HG02642 (cell line): Measurements from ENCODE around the gene KAT14.
"Not testable (repeated sequence)": the region's sequence is repeated elsewhere in the genome, so short reads cannot be mapped to it uniquely, and the experiment has no call there.

Source experiments
- ATAC-seq: cut with Tn5 transposase; IDR thresholded peaks from one replicate; pipeline ENCODE4 v1.9.1; 2021; ENCODE audit warnings: mild to moderate bottlenecking; ENCODE audit not compliant: unreplicated experiment, poor library complexity

KAT14 gene, protein sequence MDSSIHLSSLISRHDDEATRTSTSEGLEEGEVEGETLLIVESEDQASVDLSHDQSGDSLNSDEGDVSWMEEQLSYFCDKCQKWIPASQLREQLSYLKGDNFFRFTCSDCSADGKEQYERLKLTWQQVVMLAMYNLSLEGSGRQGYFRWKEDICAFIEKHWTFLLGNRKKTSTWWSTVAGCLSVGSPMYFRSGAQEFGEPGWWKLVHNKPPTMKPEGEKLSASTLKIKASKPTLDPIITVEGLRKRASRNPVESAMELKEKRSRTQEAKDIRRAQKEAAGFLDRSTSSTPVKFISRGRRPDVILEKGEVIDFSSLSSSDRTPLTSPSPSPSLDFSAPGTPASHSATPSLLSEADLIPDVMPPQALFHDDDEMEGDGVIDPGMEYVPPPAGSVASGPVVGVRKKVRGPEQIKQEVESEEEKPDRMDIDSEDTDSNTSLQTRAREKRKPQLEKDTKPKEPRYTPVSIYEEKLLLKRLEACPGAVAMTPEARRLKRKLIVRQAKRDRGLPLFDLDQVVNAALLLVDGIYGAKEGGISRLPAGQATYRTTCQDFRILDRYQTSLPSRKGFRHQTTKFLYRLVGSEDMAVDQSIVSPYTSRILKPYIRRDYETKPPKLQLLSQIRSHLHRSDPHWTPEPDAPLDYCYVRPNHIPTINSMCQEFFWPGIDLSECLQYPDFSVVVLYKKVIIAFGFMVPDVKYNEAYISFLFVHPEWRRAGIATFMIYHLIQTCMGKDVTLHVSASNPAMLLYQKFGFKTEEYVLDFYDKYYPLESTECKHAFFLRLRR

GRCh38 chr20:18137412-18138265 lies at the start of gene KAT14, which contains the start of gene PET117:
Gene KAT14 (plus strand): TSS chr20:18137863. CDS start chr20:18142661, 4,798 bp downstream.
Gene PET117 (plus strand): TSS chr20:18137863. CDS start chr20:18137956, 93 bp downstream.
- ATAC-seq, result peak; percentile 90

GRCh38 chr20:18088298-18088697 lies 49.4 kb upstream of the KAT14 start:
- ATAC-seq, result not testable (repeated sequence)

DNA sequence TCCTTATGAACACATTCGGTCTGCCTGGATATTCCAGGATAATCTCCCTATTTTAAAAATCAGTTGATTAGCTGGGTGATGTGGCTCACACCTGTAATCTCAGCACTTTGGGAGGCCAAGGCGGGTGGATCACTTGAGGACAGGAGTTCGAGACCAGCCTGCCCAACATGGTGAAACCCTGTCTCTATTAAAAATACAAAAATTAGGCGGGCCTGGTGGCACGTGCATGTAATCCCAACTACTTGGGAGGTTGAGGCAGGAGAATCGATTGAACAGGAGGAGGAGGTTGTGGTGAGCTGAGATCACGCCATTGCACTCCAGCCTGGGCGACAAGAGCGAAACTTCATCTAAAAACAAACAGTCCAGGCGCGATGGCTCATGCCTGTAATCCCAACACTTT lies 48.8 kb upstream of the KAT14 start:
- not testable (repeated sequence) for ATAC-seq

- ATAC-seq, result no peak
These were observed 47.6 kb upstream of the KAT14 start for GRCh38 chr20:18090044-18090443.

DNA sequence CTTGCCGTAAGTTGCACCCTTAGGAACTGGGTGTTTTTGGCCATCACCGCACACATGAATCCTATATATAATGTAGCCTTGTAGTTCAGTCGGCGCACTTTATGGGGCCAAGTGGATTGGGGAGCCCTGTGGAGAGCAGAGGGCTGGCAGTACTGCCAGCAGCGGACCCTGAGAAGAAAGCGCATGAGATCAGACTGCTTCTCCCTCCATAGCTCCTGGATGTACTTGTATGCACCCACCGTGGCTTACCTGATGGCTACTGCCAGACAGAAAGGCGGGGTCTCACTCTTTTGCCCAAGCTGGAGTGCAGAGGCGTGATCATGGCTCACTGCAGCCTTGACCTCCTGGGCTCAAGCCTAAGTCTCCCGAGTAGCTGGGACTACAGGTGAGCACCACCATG lies 47.2 kb upstream of the KAT14 start:
- no peak for ATAC-seq

DNA sequence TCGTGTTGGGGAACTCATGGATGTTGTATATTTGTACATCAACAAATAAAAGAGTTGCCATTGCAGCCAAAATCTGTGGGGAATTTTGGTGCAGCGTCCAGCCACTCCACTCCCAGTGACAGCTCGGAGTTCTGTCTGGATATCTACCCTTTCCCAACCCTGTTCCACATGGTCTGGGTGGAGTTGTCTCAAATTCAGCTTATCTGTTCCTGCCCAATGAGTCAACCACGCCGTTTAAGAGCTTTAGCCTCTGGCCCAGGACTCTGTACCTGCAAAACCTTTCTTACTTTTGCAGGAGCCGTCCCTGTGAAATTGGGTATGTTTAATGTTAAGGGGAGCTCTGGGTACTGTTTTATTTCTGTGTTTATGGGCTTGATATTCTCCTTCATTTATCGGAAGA lies 46.0 kb upstream of the KAT14 start:
- ATAC-seq, result no peak

DNA sequence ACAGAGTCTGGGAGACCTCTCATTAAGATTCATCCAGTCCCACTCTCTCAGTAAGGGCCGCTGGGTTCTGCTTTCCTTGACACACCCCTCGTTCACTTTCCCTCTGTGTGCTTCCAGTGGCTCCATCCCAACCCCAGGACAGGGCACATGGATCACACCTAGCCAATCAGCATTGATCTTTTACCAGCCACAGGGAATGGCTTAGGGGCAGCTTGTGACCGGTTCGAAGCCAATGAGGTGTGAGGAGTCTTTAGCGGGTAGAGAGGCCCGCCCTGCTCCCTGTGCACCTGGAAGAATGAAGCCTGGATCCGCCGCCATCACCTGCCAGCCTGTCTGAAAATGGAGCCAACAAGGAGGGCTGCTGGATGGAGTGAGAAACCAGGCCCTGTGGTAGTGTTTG lies 44.8 kb upstream of the KAT14 start:
- ATAC-seq, result no peak

- no peak for ATAC-seq
These were observed 44.3 kb upstream of the KAT14 start for GRCh38 chr20:18093388-18093787.

DNA sequence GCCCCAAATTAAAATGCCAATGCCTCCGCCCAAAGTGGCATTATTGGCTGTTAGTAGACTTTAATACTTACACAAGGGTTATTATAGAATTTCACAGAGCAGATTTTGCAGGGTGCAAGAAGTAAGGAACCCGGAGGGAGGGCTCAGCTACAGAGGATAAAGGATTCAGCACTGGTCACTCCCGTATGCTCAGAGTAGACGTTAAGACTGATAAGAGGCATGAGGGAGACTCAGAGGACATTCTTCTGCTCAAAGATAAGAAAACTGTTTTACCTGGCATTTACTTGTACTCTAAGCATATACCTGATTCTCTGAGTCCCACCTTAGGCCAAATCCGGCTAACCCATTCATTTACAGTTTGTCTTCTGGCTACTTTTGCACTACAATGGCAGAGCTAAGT lies 43.5 kb upstream of the KAT14 start:
- no peak for ATAC-seq

GRCh38 chr20:18100569-18100968 lies 37.1 kb upstream of the KAT14 start:
- ATAC-seq, result not testable (repeated sequence)

GRCh38 chr20:18101125-18101810 lies 36.4 kb upstream of the KAT14 start:
- ATAC-seq, result no peak

- ATAC-seq, result no peak
These were observed 34.2 kb upstream of the KAT14 start for GRCh38 chr20:18103497-18103896.

DNA sequence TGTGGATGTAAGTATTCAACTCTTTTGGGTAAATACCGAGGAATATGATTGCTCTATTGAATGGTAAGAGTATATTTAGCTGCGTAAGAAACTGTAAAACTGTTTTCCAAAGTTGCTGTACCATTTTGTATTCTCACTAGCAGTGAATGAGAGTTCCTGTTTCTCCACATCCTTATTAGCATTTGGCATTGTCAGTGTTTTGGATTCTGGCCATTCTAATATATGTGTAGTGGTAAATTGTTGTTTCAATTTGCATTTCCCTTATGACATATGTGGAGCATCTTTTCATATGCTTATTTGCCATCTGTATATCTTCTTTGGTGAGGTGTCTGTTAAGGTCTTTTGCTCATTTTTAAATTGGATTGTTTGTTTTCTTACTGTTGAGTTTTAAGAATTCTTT lies 29.3 kb upstream of the KAT14 start:
- no peak for ATAC-seq

DNA sequence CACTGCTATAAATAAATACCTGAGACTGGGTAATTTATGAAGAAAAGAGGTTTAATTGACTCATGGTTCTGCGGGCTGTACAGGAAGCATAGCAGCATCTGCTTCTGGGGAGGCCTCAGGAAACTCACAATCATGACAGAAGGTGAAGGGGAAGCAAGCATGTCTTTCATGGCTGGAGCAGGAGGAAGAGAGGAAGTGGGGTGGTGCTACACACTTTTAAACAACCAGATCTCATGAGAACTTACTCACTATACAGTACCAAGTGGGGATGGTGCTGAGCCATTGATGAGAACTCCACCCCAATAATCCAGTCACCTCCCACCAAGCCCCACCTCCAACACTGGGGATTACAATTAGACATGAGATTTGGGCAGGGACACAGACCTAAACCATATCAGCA lies 9.1 kb upstream of the KAT14 start:
- not testable (repeated sequence) for ATAC-seq

- no peak for ATAC-seq
These were observed 5.0 kb upstream of the KAT14 start for GRCh38 chr20:18132663-18133062.

- ATAC-seq, result no peak
These were observed 3.7 kb upstream of the KAT14 start for GRCh38 chr20:18133962-18134361.

DNA sequence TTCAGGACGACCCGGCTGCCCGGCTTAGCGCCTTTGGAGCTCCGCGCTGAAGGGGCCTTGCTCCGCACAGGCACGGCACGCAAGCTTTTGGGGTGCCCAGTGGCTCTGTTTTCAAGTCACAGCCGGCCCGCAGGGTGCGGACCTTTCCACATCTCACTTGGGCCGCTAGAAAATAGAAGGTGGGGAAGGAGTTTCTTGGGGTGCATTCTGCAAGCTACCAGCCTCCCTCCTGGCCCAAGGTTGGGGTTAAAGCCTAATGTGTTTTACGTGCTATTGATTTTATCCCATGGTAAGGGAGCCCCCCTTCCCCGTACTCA lies 561 bp downstream of the KAT14 start:
- ATAC-seq, result peak; percentile 38

- no peak for ATAC-seq
These were observed 1.2 kb downstream of the KAT14 start for GRCh38 chr20:18138639-18139583.

DNA sequence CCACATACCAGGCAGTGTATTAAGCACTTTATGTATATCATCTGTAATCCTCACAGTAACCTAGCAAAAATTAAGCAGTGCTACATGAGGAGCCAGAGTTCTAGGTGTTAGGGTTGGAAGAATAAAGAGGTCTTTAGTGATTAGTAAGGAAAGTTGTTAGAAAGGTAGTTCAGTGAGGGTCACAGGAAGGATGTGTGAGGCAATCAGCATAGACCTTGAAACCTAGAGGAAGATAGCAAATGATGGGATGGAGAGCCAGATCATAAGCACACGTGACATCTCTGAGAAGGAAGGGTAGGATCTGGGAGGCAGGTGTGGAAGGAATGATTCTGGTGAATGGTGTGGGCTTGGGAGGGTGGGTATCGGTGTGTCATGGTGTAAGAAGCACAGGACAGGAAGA lies 2.2 kb downstream of the KAT14 start:
- no peak for ATAC-seq
